Stomach (tissue), 9 donors: ENCODE results near the gene ACLY. TPM values are rescaled to one million over a fixed set of nuclear protein-coding genes. Genes with fewer than 3 reads are reported as not detected.
A peak's percentile ranks its signal among the peaks of the same experiment; 100 is the strongest.

Experiments used
- DNase-seq, 2 donors: peaks; one replicate each; pipeline versions ENCODE4 v3.0.0 to v3.0.0-alpha.2; 2013 to 2019
- H3K27ac ChIP-seq, 5 donors: fragments of 200-600 bp in 4 of 5; sonication (generic) in 4 of 5; one replicate each; pipeline ENCODE4 v1.5.1; 2013 to 2019; ENCODE audit warnings: mild to moderate bottlenecking in 1 of 5, moderate library complexity in 1 of 5
- H3K27me3 ChIP-seq, 3 donors: fragments of 200-600 bp; sonication (generic); one replicate each; pipeline ENCODE4 v1.5.1; 2017 to 2019; ENCODE audit warnings: mixed run types in 1 of 3
- H3K36me3 ChIP-seq, 4 donors: fragments of 200-600 bp; sonication (generic); 1 replicate in 3 of 4; 2 replicates in 1 of 4; pipeline ENCODE4 v1.5.1; 2016 to 2019
- H3K4me1 ChIP-seq, 4 donors: fragments of 200-600 bp; sonication (generic); one replicate each; pipeline ENCODE4 v1.5.1; 2016 to 2019
- H3K4me3 ChIP-seq, 4 donors: fragments of 200-600 bp; sonication (generic) in 3 of 4; one replicate each; pipeline ENCODE4 v1.5.1; 2016 to 2019; ENCODE audit warnings: mild to moderate bottlenecking in 1 of 4
- H3K9me3 ChIP-seq, 4 donors: fragments of 200-600 bp; sonication (generic); one replicate each; pipeline ENCODE4 v1.5.1; 2016 to 2019
- EP300 ChIP-seq: sonication (generic); formaldehyde crosslinking; IDR thresholded peaks from one replicate; pipeline ENCODE4 v1.6.1; 2017; ENCODE audit warnings: antibody characterized with exemption
- POLR2A ChIP-seq, 4 donors: fragments of 450-650 bp; IDR thresholded peaks; one replicate each; pipeline ENCODE4 v1.6.1; 2016; ENCODE audit warnings: antibody characterized with exemption in 4 of 4, control low read depth in 2 of 4, mild to moderate bottlenecking in 1 of 4, moderate library complexity in 1 of 4
- POLR2AphosphoS5 ChIP-seq, 3 donors: sonication (generic); formaldehyde crosslinking; IDR thresholded peaks; one replicate each; pipeline ENCODE4 v1.6.1; 2016; ENCODE audit warnings: antibody characterized with exemption in 3 of 3
- WGBS, 5 donors: extraction: QIAGEN DNeasy Blood & Tissue Kit in 3 of 5; methylation state at CpG; one replicate each; pipeline versions ENCODE4 v1.1.5 to v1.1.7; 2013 to 2018; 5-methylcytosine and 5-hydroxymethylcytosine counted together
- intact Hi-C: fragments of 100-400 bp; cut with DNase I; formaldehyde crosslinking; loops from one replicate; pipeline ENCODE4 v1.15.1; 2023; ENCODE audit warnings: low total_unique reads
- polyA plus RNA-seq, 3 donors: library from polyadenylated mRNA; stranded (reverse); fragments of 200-250 nt; gene quantifications; one replicate each; pipeline ENCODE4 v1.2.3, GENCODE V29; 2013
- total RNA-seq, 5 donors: library from RNA; depleted of rRNA; stranded (reverse); fragments of >200 nt; gene quantifications; one replicate each; pipeline versions ENCODE4 v1.1.0 to v1.2.3, GENCODE V29; 2014 to 2016
- TF ChIP-seq, protein P1 (sequence below), 7 experiments: fragments of 450-650 bp in 4 of 7; fragments of 200-600 bp in 3 of 7; sonication (generic) in 3 of 7; IDR thresholded peaks; one replicate each; pipeline ENCODE4 v1.5.1; 2016 to 2019; ENCODE audit warnings: antibody characterized with exemption in 7 of 7, control low read depth in 2 of 7, mild to moderate bottlenecking in 1 of 7
- donor health status: healthy with polysubstance abuse.
- donor health status: Bipolar disorder and iron deficiency.
- donor health status: healthy.

The ACLY gene
- total and polyA plus RNA-seq, 8 donors: 19.8 to 121 (median 36.9) TPM

DNA sequence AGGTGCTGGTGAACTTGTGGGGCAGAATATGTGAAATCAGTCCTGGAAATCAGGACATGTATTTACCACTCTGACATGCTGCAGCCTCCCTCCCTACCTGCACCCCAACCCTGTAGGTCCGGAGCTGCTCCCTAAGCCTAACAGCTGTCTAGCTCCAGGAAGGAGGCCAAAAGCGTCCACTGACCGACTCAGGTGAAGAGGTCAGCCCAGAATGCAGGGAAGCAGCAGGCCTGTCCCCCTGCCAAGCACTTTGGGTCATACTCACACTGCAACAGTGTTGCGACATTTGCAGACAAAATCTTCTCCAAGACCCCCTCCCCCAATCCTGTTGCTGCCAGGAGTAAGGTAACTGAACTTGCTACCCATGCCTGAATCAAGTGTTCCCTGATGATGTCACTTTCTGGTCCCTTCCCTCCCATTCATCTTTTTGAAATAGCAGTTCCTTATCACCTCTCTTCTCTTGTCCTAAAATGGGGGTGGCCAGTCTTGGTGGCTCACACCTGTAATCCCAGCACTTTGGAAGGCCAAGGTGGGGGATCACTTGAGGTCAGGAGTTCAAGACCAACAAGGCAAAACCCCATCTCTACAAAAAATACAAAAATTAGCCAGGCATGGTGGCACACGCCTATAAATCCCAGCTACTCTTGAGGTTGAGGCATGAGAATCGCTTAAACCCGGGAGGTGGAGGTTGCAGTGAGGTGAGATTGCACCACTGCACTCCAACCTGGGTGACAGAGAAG lies 1.3 kb upstream of the ACLY start:
- Histone ChIP-seq H3K4me1 (peaks cover 30 to 43% (median 38%) of the 10 kb centered on the region in 4 donors), H3K9me3 (no peaks in the 10 kb centered on the region), H3K27ac (peak overlapping the region in 3 of 5 donors; percentile 90 to 94 (median 94)), H3K27me3 (no peaks in the 10 kb centered on the region), H3K36me3 (no peaks in the 10 kb centered on the region), H3K4me3 (peak overlapping the region in 1 of 4 donors; percentile 98)
- TF ChIP-seq POLR2AphosphoS5 (IDR thresholded peaks at IDR 0.05): no peak
- no peak for TF ChIP-seq POLR2A (IDR thresholded peaks at IDR 0.05)
- TF ChIP-seq EP300: no peak
- TF ChIP-seq, protein P1, sequence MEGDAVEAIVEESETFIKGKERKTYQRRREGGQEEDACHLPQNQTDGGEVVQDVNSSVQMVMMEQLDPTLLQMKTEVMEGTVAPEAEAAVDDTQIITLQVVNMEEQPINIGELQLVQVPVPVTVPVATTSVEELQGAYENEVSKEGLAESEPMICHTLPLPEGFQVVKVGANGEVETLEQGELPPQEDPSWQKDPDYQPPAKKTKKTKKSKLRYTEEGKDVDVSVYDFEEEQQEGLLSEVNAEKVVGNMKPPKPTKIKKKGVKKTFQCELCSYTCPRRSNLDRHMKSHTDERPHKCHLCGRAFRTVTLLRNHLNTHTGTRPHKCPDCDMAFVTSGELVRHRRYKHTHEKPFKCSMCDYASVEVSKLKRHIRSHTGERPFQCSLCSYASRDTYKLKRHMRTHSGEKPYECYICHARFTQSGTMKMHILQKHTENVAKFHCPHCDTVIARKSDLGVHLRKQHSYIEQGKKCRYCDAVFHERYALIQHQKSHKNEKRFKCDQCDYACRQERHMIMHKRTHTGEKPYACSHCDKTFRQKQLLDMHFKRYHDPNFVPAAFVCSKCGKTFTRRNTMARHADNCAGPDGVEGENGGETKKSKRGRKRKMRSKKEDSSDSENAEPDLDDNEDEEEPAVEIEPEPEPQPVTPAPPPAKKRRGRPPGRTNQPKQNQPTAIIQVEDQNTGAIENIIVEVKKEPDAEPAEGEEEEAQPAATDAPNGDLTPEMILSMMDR (IDR thresholded peaks at IDR 0.05): no peak
- DNase-seq: peak in 1 of 2 donors; percentile 34
- intact Hi-C loops: no loop called here
- 67 to 77% (median 74%) methylated on average over 7 of the region's 7 CpGs for WGBS, 5 donors

DNA sequence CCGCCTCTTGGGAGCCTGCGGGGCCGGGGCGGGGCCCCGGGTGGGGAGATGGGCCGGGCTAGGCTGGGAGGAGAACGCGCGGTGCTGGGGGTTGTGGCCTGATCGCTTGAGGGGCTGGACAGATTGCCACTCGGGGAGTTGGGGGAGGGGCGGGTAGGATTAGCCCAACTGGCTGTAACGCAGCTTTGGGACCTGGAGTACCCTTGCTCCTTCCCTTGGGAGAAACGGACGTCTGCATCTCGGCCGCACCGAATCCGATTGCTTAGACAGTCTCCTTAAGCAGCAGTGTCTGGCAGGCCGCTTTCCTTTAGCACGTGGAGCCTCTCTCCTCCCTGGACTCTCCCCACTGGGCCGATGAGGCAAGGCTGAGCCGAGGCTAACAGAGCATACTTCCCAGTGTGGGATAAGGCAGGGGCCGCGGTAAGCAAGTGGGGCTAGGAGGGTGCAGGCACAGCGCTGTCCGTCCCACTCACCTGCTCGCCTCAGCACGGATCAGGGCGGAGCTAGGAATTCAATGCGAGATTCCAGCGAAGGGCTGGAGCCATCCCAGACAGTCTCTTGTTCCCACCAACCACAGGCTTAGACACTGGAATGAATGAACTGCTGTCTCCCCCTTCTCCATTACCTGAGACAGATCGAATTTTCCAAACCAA lies 540 bp upstream of the ACLY start:
- peak overlapping the region; percentile 77 to 98 (median 87) for H3K4me3 ChIP-seq
- TF ChIP-seq POLR2AphosphoS5 (IDR thresholded peaks at IDR 0.05) (no peak), EP300 (no peak), POLR2A (IDR thresholded peaks at IDR 0.05) (no peak)
- TF ChIP-seq, protein P1 (IDR thresholded peaks at IDR 0.05): no peak
- peaks cover 36 to 50% (median 45%) of the 10 kb centered on the region in 4 donors for H3K4me1 ChIP-seq
- no peak for DNase-seq
- H3K9me3 ChIP-seq: no peaks in the 10 kb centered on the region
- 1 to 14% (median 6%) methylated on average over 17 to 33 of the region's 33 CpGs for WGBS, 5 donors
- no peaks in the 10 kb centered on the region for H3K27me3 ChIP-seq
- peak overlapping the region; percentile 16 to 94 (median 94) for H3K27ac ChIP-seq
- intact Hi-C loops: no loop called here
- no peaks in the 10 kb centered on the region for H3K36me3 ChIP-seq

DNA sequence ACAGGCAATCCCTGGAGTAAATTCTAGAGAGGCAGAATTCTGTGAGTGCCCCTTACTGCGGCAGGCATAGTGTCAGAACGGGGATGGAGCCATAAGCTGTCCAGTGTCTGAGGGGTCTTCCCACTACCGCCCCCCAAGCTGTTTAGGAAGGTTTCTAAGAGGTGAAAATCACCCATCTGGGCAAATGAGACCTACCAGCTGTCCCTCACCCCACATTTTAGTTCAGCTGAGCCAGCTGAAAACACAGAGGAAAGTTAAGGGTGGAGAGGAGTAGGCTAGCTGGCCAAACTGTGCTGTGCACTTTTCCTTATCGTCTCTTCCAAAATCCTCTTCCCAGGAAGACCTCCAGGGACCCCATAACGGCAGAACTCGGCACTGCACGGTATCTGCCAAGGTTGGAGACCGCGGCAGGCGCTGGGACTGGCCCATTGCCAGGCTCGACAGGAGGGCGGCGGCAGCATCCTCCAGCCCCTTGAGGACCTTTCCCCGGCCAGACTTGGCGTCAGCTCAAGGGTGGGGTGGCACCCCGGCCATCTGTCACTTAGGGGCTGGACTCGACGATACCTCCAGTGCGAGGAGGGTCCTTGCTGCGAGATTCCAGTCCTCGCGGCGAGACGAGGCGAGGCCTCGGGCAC lies 955 bp downstream of the ACLY start:
- intact Hi-C loops: no loop called here
- Histone ChIP-seq H3K4me1 (peaks cover 42 to 61% (median 56%) of the 10 kb centered on the region in 4 donors), H3K36me3 (peaks cover 7 to 12% (median 11%) of the 10 kb centered on the region in 4 donors), H3K27ac (peak overlapping the region; percentile 90 to 94 (median 94)), H3K4me3 (peak overlapping the region; percentile 77 to 98 (median 87)), H3K27me3 (no peaks in the 10 kb centered on the region), H3K9me3 (no peaks in the 10 kb centered on the region)
- TF ChIP-seq POLR2A (IDR thresholded peaks at IDR 0.05): no peak
- TF ChIP-seq, protein P1 (IDR thresholded peaks at IDR 0.05): no peak
- TF ChIP-seq EP300: no peak
- WGBS, 5 donors: 1 to 7% (median 4%) methylated on average over 19 to 26 of the region's 26 CpGs
- DNase-seq: peak; percentile 64 to 82

DNA sequence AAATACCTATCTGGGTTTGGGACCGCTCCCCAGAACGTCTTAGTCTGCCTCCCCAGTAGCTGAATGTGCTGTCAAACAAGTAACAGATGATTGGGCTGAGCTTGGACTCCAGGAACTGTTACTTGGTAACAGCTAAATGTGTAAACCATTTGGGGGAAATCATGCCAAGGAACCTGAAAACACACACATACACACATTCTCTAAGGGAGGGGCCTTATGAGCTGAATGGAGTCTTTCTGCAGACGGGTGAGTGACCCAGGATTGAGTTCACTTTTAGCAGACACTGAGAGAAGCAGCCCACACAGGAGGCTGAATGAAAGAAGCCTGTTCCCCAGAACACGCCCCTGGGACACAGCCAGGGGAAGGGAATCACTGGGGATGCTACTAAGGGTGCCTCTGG lies 1.6 kb downstream of the ACLY start:
- DNase-seq: peak in 1 of 2 donors; percentile 85
- TF ChIP-seq POLR2AphosphoS5 (IDR thresholded peaks at IDR 0.05): peak in 2 of 3 donors; percentile 5 to 45
- no peak for TF ChIP-seq POLR2A (IDR thresholded peaks at IDR 0.05)
- TF ChIP-seq EP300: no peak
- TF ChIP-seq, protein P1 (IDR thresholded peaks at IDR 0.05): no peak
- Histone ChIP-seq H3K4me1 (peaks cover 42 to 61% (median 56%) of the 10 kb centered on the region in 4 donors), H3K9me3 (no peaks in the 10 kb centered on the region), H3K27me3 (no peaks in the 10 kb centered on the region), H3K27ac (peak overlapping the region in 4 of 5 donors; percentile 90 to 94 (median 94)), H3K36me3 (peaks cover 13 to 18% (median 17%) of the 10 kb centered on the region in 4 donors), H3K4me3 (peak overlapping the region in 3 of 4 donors; percentile 77 to 98 (median 82))
- intact Hi-C loops: no loop called here
- 18 to 32% (median 20%) methylated on average over 4 of the region's 4 CpGs for WGBS, 5 donors
